ENCODE measurements around the gene SFRP2.

- TF ChIP-seq CTCF (IDR thresholded peaks at IDR 0.05; ENCODE audit: borderline replicate concordance, extremely low read depth, low read length, poor library complexity, severe bottlenecking) (no peak), EZH2 (IDR thresholded peaks at IDR 0.05; ENCODE audit: borderline replicate concordance, low read depth, low read length, severe bottlenecking) (no peak)
Observed at GRCh38 chr4:153781280-153781679, 7.6 kb downstream of the SFRP2 start.
